ENCODE data around the gene EFCAB7. TPM values are rescaled to one million over a fixed set of nuclear protein-coding genes. Genes with fewer than 3 reads are reported as not detected.

Gene EFCAB7, protein sequence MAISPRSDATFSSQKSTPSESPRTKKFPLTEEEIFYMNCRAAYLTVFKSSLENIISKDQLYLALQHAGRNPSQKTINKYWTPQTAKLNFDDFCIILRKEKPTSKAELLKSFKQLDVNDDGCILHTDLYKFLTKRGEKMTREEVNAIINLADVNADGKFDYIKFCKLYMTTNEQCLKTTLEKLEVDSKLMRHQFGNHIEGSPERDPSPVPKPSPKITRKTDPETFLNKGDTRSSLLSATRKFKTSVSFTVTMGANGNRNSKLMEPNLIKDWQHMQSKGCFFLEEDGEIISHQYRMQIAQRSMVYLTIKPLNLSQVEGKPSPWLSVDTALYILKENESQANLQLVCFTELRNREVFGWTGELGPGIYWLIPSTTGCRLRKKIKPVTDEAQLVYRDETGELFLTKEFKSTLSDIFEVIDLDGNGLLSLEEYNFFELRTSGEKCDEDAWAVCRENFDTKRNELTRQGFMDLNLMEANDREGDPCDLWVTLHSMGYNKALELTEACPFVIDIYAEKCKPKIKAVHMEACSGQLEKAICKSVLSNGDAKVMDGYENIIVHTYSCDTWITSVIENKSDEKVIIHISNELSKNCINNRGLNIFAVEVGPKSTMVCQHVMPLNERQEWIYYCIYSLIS
- total RNA-seq, result 10 to 100 TPM in 1 of 5 experiments, 1 to 10 TPM in 4; 4.1 to 13.5 (median 9.2) TPM
- polyA plus RNA-seq, result 1 to 10 TPM; 3.7 to 5.2 TPM
- 9.2 reads per million, percentile 34 among the genes with 10 or more reads in this experiment for total RNA-seq

GRCh38 chr1:63522891-63523728, at the start of gene EFCAB7, which contains the start of gene ITGB3BP:
Gene EFCAB7, plus strand, starts transcription at chr1:63523525. Its CDS starts 2,048 bp downstream, at chr1:63525573.
Gene ITGB3BP, minus strand, starts transcription at chr1:63523225. Its CDS starts 92 bp downstream, at chr1:63523133.
- Histone ChIP-seq H3K9me3 (ENCODE audit: control insufficient read depth in 2 of 3, low read length in 3 of 3) (no peaks in the 10 kb centered on the region), H3K4me1 (ENCODE audit: control insufficient read depth in 2 of 2, insufficient read depth in 2 of 2, low read length in 2 of 2) (peaks cover 7 to 13% of the 10 kb centered on the region in 2 donors), H3K36me3 (ENCODE audit: control insufficient read depth in 2 of 3, insufficient read depth in 3 of 3, low read length in 3 of 3) (no peaks in the 10 kb centered on the region), H3K27ac (ENCODE audit: low read depth, low read length) (peak within 1 kb of the TSS; percentile 78), H3K4me3 (ENCODE audit: low read length) (peak within 1 kb of the TSS; percentile 83), H3K27me3 (ENCODE audit: control insufficient read depth in 2 of 2, insufficient read depth in 2 of 2, low read length in 2 of 2) (no peaks in the 10 kb centered on the region)
- H3K27me3 Mint-ChIP-seq, result peaks cover 0 to 2% (median 0%) of the 10 kb centered on the region in 5 donors
- peak within 1 kb of the TSS; percentile 93 to 99 (median 97) for H3K27ac Mint-ChIP-seq
- peak; percentile 73 to 86 (median 82) for DNase-seq
- intact Hi-C loops (cut with micrococcal nuclease), result loop anchor here (1.0 to 10.0 kb wide), 13 partner anchors 70 to 1899 kb away; partner anchors contain the start of genes ALG6 (in 2 of the 2), PGM1 (in 2 of the 2), ATG4C (in 1 of the 2) and FOXD3 (in 1 of the 2)
- ChIA-PET CTCF (interaction anchor here (0.6 kb wide), 1 partner anchor 941 kb away, joined by 3 read pairs; no protein-coding TSS in a partner anchor), POLR2A (interaction anchor here (0.7 to 1.9 kb wide), 2 partner anchors 16 to 1088 kb away, joined by 3 to 4 read pairs; no protein-coding TSS in a partner anchor)
- H3K4me1 Mint-ChIP-seq, result peaks cover 12 to 47% (median 36%) of the 10 kb centered on the region in 7 donors
- peak within 1 kb of the TSS; percentile 82 to 100 (median 98) for H3K4me3 Mint-ChIP-seq
- H3K36me3 Mint-ChIP-seq, result peaks cover 0 to 4% (median 0%) of the 10 kb centered on the region in 5 donors
- H3K9me3 Mint-ChIP-seq, result no peaks in the 10 kb centered on the region
- peak; percentile 92 for ATAC-seq

DNA sequence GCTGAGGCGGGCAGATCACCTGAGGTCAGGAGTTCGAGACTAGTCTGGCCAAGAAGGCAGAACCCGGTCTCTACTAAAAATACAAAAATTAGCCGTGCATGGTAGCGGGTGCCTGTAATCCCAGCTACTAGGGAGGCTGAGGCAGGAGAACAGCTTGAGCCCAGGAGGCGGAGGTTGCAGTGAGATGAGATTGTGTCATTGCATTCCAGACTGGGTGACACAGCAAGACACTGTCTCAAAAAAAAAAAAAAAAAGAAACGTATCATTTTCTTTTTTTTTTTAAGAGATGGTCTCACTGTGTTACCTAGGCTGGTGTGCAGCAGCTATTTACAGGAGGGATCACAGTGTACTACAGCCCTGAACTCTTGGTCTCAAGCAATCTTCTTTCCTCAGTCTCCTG, 47.6 kb upstream of the EFCAB7 start:
- ChIA-PET POLR2A (no interaction called here), CTCF (interaction anchor here (0.6 kb wide), 1 partner anchor 871 kb away, joined by 3 read pairs; no protein-coding TSS in a partner anchor)
- intact Hi-C loops (cut with micrococcal nuclease), result no loop called here

DNA sequence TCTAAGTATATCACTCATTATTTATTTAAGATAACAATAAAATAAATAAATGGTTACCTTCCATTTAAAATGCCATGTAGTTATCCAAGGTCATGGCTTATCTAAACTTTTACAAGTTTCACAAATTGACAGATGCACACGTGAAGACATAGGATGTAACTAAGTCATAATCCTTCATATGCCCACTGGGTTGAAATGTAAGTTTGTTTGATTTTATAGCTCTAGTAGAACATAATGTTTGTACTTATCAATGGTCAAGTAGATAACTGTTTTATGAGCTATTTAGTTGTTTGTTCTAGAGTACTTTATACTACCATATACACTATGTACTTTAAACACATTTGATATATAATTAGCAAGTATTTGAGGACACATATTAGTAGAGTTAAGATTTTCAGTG, 43.3 kb upstream of the EFCAB7 start:
- Histone ChIP-seq H3K36me3 (ENCODE audit: control insufficient read depth in 2 of 3, insufficient read depth in 3 of 3, low read length in 3 of 3) (no peaks in the 10 kb centered on the region), H3K27me3 (ENCODE audit: control insufficient read depth in 2 of 2, insufficient read depth in 2 of 2, low read length in 2 of 2) (no peaks in the 10 kb centered on the region), H3K27ac (ENCODE audit: low read depth, low read length) (no peak overlapping the region), H3K9me3 (ENCODE audit: control insufficient read depth in 2 of 3, low read length in 3 of 3) (no peaks in the 10 kb centered on the region), H3K4me1 (ENCODE audit: control insufficient read depth in 2 of 2, insufficient read depth in 2 of 2, low read length in 2 of 2) (no peaks in the 10 kb centered on the region), H3K4me3 (ENCODE audit: low read length) (no peak overlapping the region)
- ChIA-PET CTCF (no interaction called here), POLR2A (no interaction called here)
- Mint-ChIP-seq H3K27me3 (no peaks in the 10 kb centered on the region), H3K9me3 (no peaks in the 10 kb centered on the region), H3K4me1 (no peaks in the 10 kb centered on the region), H3K27ac (no peak overlapping the region), H3K36me3 (peaks cover 4 to 34% (median 11%) of the 10 kb centered on the region in 5 donors), H3K4me3 (no peak overlapping the region)
- DNase-seq (no peak), ATAC-seq (no peak)
- intact Hi-C loops (cut with micrococcal nuclease), result no loop called here

More for the DNA sequence above, 47.6 kb upstream of the EFCAB7 start:
- no peak for ATAC-seq
- no peaks in the 10 kb centered on the region for H3K27me3 ChIP-seq (ENCODE audit: control insufficient read depth in 2 of 2, insufficient read depth in 2 of 2, low read length in 2 of 2)
- no peak for DNase-seq
- Mint-ChIP-seq H3K27ac (no peak overlapping the region), H3K9me3 (peaks cover 0 to 7% (median 1%) of the 10 kb centered on the region in 11 donors), H3K4me3 (no peak overlapping the region), H3K27me3 (no peaks in the 10 kb centered on the region), H3K4me1 (peaks cover 0 to 1% (median 0%) of the 10 kb centered on the region in 7 donors), H3K36me3 (peaks cover 6 to 27% (median 17%) of the 10 kb centered on the region in 5 donors)
- no peaks in the 10 kb centered on the region for H3K9me3 ChIP-seq (ENCODE audit: control insufficient read depth in 2 of 3, low read length in 3 of 3)
- H3K4me1 ChIP-seq (ENCODE audit: control insufficient read depth in 2 of 2, insufficient read depth in 2 of 2, low read length in 2 of 2), result no peaks in the 10 kb centered on the region
- H3K27ac ChIP-seq (ENCODE audit: low read depth, low read length), result no peak overlapping the region
- no peaks in the 10 kb centered on the region for H3K36me3 ChIP-seq (ENCODE audit: control insufficient read depth in 2 of 3, insufficient read depth in 3 of 3, low read length in 3 of 3)
- H3K4me3 ChIP-seq (ENCODE audit: low read length), result no peak overlapping the region

- H3K4me1 Mint-ChIP-seq, result peaks cover 0 to 1% (median 0%) of the 10 kb centered on the region in 7 donors
- H3K4me1 ChIP-seq (ENCODE audit: control insufficient read depth in 2 of 2, insufficient read depth in 2 of 2, low read length in 2 of 2), result no peaks in the 10 kb centered on the region
- H3K4me3 ChIP-seq (ENCODE audit: low read length), result no peak overlapping the region
- DNase-seq (no peak), ATAC-seq (no peak)
- no peaks in the 10 kb centered on the region for H3K36me3 ChIP-seq (ENCODE audit: control insufficient read depth in 2 of 3, insufficient read depth in 3 of 3, low read length in 3 of 3)
- H3K27me3 ChIP-seq (ENCODE audit: control insufficient read depth in 2 of 2, insufficient read depth in 2 of 2, low read length in 2 of 2), result no peaks in the 10 kb centered on the region
- no peak overlapping the region for H3K27ac ChIP-seq (ENCODE audit: low read depth, low read length)
- H3K27me3 Mint-ChIP-seq, result no peaks in the 10 kb centered on the region
- no peaks in the 10 kb centered on the region for H3K9me3 ChIP-seq (ENCODE audit: control insufficient read depth in 2 of 3, low read length in 3 of 3)
- no peak overlapping the region for H3K27ac Mint-ChIP-seq
- H3K4me3 Mint-ChIP-seq, result no peak overlapping the region
- intact Hi-C loops (cut with micrococcal nuclease), result no loop called here
- POLR2A ChIA-PET, result no interaction called here
- H3K9me3 Mint-ChIP-seq, result no peaks in the 10 kb centered on the region
- H3K36me3 Mint-ChIP-seq, result peaks cover 0 to 26% (median 5%) of the 10 kb centered on the region in 5 donors
- CTCF ChIA-PET, result no interaction called here
These were observed 36.7 kb upstream of the EFCAB7 start for GRCh38 chr1:63486629-63487028.

DNA sequence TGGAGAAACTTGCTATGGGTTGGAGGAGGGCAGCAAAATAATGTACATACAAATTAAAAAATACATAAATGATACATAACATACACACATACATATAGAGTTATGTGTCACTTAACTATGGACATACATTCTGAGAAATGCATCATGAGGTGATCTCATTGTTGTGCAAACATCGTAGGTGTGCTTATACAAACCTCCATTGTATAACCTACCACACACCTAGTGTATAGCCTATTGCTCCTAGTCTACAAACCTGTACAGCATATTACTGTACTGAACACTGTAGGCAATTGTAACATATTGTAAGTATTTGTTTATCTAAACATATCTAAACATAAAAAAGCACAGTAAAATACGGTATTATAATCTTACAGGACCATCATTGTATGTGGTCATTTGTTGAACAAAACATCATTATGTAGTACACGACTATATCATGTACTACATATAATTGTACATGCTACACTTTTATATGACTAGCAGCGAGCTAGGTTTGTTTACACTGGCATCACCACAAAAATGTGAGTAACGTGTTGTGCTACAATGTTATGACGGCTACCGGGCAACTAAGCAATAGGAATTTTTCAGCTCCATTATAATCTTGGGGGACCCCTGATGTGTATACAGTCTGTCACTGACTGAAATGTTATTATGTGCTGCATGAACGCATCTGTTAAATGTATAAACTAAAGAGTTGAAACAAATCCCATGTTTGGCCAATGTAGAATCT, 35.8 kb upstream of the EFCAB7 start:
- no peaks in the 10 kb centered on the region for H3K27me3 Mint-ChIP-seq
- H3K4me1 ChIP-seq (ENCODE audit: control insufficient read depth in 2 of 2, insufficient read depth in 2 of 2, low read length in 2 of 2), result no peaks in the 10 kb centered on the region
- no peaks in the 10 kb centered on the region for H3K9me3 ChIP-seq (ENCODE audit: control insufficient read depth in 2 of 3, low read length in 3 of 3)
- H3K4me1 Mint-ChIP-seq, result peaks cover 0 to 3% (median 1%) of the 10 kb centered on the region in 7 donors
- no peaks in the 10 kb centered on the region for H3K27me3 ChIP-seq (ENCODE audit: control insufficient read depth in 2 of 2, insufficient read depth in 2 of 2, low read length in 2 of 2)
- no peak for DNase-seq
- peaks cover 0 to 26% (median 5%) of the 10 kb centered on the region in 5 donors for H3K36me3 Mint-ChIP-seq
- H3K36me3 ChIP-seq (ENCODE audit: control insufficient read depth in 2 of 3, insufficient read depth in 3 of 3, low read length in 3 of 3), result no peaks in the 10 kb centered on the region
- ChIA-PET CTCF (no interaction called here), POLR2A (no interaction called here)
- no peak overlapping the region for H3K4me3 Mint-ChIP-seq
- H3K9me3 Mint-ChIP-seq, result no peaks in the 10 kb centered on the region
- ATAC-seq, result no peak
- H3K27ac ChIP-seq (ENCODE audit: low read depth, low read length), result no peak overlapping the region
- no peak overlapping the region for H3K4me3 ChIP-seq (ENCODE audit: low read length)
- H3K27ac Mint-ChIP-seq, result no peak overlapping the region
- intact Hi-C loops (cut with micrococcal nuclease), result no loop called here

Measured in naive thymus-derived CD4-positive, alpha-beta T cell (primary cell).